DOHH2 (cell line): Measurements from ENCODE around the gene SLC9A9.

Experiments
- H3F3A ChIP-seq: fragments of 200-600 bp; sonication (generic), shearing (Covaris generic); 2 replicates; pipeline ENCODE4 v1.6.0; 2016; ENCODE audit warnings: antibody characterized with exemption, mild to moderate bottlenecking; ENCODE audit not compliant: control insufficient read depth, insufficient read depth
- H3K27ac ChIP-seq: fragments of 200-600 bp; sonication (generic); 2 replicates; pipeline ENCODE4 v1.5.1; 2014; ENCODE audit warnings: low read depth, mild to moderate bottlenecking, low read length, moderate library complexity
- H3K27me3 ChIP-seq: fragments of 200-600 bp; sonication (generic); 2 replicates; pipeline ENCODE4 v1.6.1; 2014; ENCODE audit warnings: mild to moderate bottlenecking, low read length, mixed read lengths; ENCODE audit not compliant: control insufficient read depth
- H3K36me3 ChIP-seq: fragments of 200-600 bp; sonication (generic); 2 replicates; pipeline ENCODE4 v1.6.1; 2014; ENCODE audit warnings: mild to moderate bottlenecking, low read length, moderate library complexity, mixed read lengths; ENCODE audit not compliant: control insufficient read depth
- H3K4me1 ChIP-seq: fragments of 200-600 bp; sonication (generic); 2 replicates; pipeline ENCODE4 v1.6.1; 2014; ENCODE audit warnings: mild to moderate bottlenecking, low read length, mixed read lengths; ENCODE audit not compliant: control insufficient read depth
- H3K4me2 ChIP-seq: fragments of 200-600 bp; sonication (generic); 2 replicates; pipeline ENCODE4 v1.6.0; 2014; ENCODE audit warnings: mild to moderate bottlenecking, low read length, moderate library complexity
- H3K4me3 ChIP-seq: fragments of 200-600 bp; sonication (generic); 2 replicates; pipeline ENCODE4 v1.5.1; 2014; ENCODE audit warnings: mild to moderate bottlenecking, low read length, mixed read lengths
- H3K79me2 ChIP-seq: fragments of 200-600 bp; sonication (generic); 2 replicates; pipeline ENCODE4 v1.6.1; 2014; ENCODE audit warnings: mild to moderate bottlenecking, low read length, mixed read lengths; ENCODE audit not compliant: control insufficient read depth
- H3K9me2 ChIP-seq: fragments of 200-600 bp; sonication (generic); replicated peaks from 2 replicates; pipeline ENCODE4 v1.6.1; 2014; ENCODE audit warnings: mild to moderate bottlenecking, low read length, mixed read lengths; ENCODE audit not compliant: control insufficient read depth
- H3K9me3 ChIP-seq: fragments of 200-600 bp; sonication (generic); 2 replicates; pipeline ENCODE4 v1.6.1; 2014; ENCODE audit warnings: antibody characterized with exemption, low read length, mixed read lengths; ENCODE audit not compliant: control insufficient read depth, insufficient read depth
- H4K20me1 ChIP-seq: fragments of 200-600 bp; sonication (generic); 2 replicates; pipeline ENCODE4 v1.6.0; 2014; ENCODE audit warnings: low read depth, mild to moderate bottlenecking, antibody characterized with exemption, low read length, moderate library complexity; ENCODE audit not compliant: control insufficient read depth, insufficient read depth
- EZH2phosphoT487 ChIP-seq: fragments of 200-600 bp; sonication (generic); IDR thresholded peaks from 2 replicates; pipeline ENCODE4 v1.6.1; 2017; ENCODE audit warnings: borderline replicate concordance, mild to moderate bottlenecking, antibody characterized with exemption, low read length, moderate library complexity, mixed read lengths
- TF ChIP-seq, protein P1 (sequence below): fragments of 200-600 bp; sonication (generic); IDR thresholded peaks from one replicate; pipeline ENCODE4 v1.5.1; 2014; ENCODE audit warnings: antibody characterized with exemption, mild to moderate bottlenecking, low read depth, low read length; ENCODE audit not compliant: poor library complexity, severe bottlenecking

SLC9A9 gene

DNA sequence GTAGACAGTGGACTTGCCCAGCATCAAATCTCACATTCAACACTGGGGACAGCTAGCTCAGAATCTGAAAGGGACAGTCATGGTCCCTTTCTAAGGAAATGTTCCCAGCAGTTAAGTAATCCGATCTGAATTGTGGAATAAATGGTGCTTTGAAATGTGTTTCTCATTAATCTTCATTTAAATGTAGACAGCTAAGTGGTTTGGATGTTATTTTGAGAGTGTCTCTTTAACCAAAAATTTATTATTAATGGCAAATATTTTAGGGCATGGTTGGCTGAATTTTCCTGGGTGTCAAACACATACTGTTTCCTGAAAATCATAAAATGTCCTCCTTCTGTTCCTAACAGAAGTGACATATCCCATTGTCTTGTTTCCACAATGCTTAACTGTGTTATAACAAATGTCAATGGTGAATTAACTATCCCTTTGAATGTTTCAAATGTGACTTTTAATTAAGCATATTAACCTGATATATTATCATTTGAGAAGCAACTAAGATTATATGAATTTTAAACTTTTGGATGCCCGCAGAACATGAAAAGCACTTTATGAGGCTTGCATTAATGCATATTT lies 517.9 kb downstream of the SLC9A9 start:
- H3K36me3 ChIP-seq, result no peaks in the 10 kb centered on the region
- H3K27me3 ChIP-seq, result no peaks in the 10 kb centered on the region
- H3K4me2 ChIP-seq, result no peak overlapping the region
- H3K27ac ChIP-seq, result no peak overlapping the region
- H3K79me2 ChIP-seq, result no peaks in the 10 kb centered on the region
- H4K20me1 ChIP-seq, result no peaks in the 10 kb centered on the region
- H3K4me1 ChIP-seq, result peaks cover 16% of the 10 kb centered on the region
- no peaks in the 10 kb centered on the region for H3F3A ChIP-seq
- H3K9me3 ChIP-seq, result no peaks in the 10 kb centered on the region
- no peak overlapping the region for H3K4me3 ChIP-seq
- no peaks in the 10 kb centered on the region for H3K9me2 ChIP-seq
- TF ChIP-seq, protein P1, sequence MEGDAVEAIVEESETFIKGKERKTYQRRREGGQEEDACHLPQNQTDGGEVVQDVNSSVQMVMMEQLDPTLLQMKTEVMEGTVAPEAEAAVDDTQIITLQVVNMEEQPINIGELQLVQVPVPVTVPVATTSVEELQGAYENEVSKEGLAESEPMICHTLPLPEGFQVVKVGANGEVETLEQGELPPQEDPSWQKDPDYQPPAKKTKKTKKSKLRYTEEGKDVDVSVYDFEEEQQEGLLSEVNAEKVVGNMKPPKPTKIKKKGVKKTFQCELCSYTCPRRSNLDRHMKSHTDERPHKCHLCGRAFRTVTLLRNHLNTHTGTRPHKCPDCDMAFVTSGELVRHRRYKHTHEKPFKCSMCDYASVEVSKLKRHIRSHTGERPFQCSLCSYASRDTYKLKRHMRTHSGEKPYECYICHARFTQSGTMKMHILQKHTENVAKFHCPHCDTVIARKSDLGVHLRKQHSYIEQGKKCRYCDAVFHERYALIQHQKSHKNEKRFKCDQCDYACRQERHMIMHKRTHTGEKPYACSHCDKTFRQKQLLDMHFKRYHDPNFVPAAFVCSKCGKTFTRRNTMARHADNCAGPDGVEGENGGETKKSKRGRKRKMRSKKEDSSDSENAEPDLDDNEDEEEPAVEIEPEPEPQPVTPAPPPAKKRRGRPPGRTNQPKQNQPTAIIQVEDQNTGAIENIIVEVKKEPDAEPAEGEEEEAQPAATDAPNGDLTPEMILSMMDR, result no peak
- TF ChIP-seq EZH2phosphoT487, result no peak

DNA sequence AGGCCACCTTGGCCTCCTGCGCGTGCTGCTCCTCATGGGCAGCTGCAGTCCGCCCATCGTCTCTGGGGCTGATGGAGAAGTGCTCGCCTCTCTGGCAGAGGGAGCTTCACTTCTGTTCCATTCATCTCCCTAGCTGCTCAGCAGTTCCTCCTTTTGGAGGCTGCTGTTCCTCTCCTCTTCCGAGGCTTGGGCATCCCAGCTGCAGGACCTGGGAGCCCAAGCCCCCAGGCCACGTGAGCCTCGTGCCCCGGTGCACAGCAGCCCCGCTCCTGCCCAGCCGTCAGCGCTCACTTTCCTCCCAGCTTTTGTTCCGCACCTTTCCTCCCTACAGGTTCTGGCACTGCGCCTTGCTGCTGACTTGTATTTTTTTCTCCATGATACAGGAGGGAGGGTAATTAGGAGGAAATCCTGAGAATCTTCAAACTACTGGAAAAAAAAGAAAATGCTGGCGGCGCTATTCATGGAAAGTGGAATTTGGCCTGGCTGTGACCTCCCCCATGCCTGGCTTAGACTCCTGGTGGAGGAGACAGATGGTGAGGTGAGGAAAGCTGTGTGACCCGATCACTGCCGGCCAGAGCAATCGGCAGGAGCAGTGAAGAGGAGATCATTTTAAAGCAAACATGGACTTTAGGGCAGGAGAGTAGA lies 518.6 kb downstream of the SLC9A9 start:
- H3K9me2 ChIP-seq, result no peaks in the 10 kb centered on the region
- H3K27me3 ChIP-seq, result no peaks in the 10 kb centered on the region
- no peak overlapping the region for H3K4me3 ChIP-seq
- no peak for TF ChIP-seq EZH2phosphoT487
- TF ChIP-seq, protein P1, result no peak
- no peaks in the 10 kb centered on the region for H3K36me3 ChIP-seq
- H3K4me1 ChIP-seq, result peaks cover 16% of the 10 kb centered on the region
- no peaks in the 10 kb centered on the region for H3K79me2 ChIP-seq
- no peaks in the 10 kb centered on the region for H3F3A ChIP-seq
- H3K4me2 ChIP-seq, result no peak overlapping the region
- H4K20me1 ChIP-seq, result no peaks in the 10 kb centered on the region
- no peak overlapping the region for H3K27ac ChIP-seq
- H3K9me3 ChIP-seq, result no peaks in the 10 kb centered on the region

DNA sequence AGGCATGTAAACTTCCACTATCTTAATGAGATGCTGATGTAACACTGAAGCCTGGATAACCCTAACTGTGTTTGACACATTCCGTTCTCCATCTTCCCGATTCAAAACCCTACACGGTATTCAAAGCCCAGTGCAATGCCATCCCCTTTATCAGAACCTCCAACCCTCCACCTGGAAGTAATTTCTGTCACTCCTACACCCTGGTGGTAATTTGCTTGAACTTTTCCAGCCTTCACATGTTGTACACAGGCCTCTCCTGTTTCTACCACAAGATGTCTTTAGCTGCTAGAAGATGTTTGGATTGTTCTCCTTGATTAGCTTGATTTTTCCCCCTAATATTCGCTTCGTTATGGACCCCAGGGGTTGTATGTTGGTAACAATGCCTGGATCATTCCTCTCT lies 519.8 kb downstream of the SLC9A9 start:
- Histone ChIP-seq H3K27me3 (no peaks in the 10 kb centered on the region), H3K4me2 (no peak overlapping the region), H4K20me1 (no peaks in the 10 kb centered on the region), H3K79me2 (no peaks in the 10 kb centered on the region), H3K4me3 (no peak overlapping the region), H3K9me2 (no peaks in the 10 kb centered on the region), H3K36me3 (no peaks in the 10 kb centered on the region), H3K27ac (no peak overlapping the region), H3K9me3 (no peaks in the 10 kb centered on the region), H3F3A (no peaks in the 10 kb centered on the region), H3K4me1 (peaks cover 16% of the 10 kb centered on the region)
- TF ChIP-seq, protein P1, result no peak
- no peak for TF ChIP-seq EZH2phosphoT487
